GM21515 (cell line): ENCODE data around the gene PLCL1.

Source experiments
- ATAC-seq: cut with Tn5 transposase; IDR thresholded peaks from one replicate; pipeline ENCODE4 v1.9.1; 2021; ENCODE audit not compliant: unreplicated experiment

PLCL1 gene

DNA sequence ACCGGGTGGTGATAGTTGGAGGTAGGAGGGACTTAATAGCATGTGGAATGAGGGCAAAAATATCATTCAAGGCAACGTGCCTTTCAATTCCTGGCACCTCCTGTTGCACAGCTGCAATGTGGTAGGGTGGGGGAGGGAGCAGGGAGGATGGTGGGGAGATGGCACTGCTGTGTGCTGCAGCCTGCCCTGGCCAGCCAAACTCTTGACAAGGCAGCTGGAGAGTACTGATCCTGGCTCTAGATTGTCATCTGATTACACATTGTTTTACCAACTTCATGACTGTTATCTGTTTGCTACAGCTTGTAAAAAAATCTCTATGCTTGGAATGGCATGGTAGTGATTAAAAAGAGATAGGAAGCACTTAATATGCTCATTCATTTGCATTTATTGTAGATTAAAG is 47.7 kb downstream of the PLCL1 start:
- no peak for ATAC-seq

DNA sequence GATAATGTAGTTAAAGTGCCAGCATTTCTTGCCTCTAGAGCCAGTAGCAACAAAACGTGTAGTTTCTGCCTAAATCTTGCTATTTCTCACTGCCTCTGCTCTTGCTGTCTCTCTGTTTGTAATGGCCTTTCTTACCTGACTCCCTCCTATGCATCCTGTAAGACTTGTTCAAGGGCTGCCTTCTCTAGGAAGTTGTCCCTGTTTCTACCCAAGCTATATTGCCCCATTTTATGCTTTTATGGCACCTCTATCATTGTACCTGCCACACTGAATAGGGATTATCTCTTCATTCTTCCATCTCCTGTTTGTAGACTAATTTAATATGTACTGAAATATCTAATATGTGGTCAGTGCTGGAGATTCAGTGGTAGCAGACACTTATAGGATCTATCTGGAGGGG is 49.2 kb downstream of the PLCL1 start:
- ATAC-seq: no peak

DNA sequence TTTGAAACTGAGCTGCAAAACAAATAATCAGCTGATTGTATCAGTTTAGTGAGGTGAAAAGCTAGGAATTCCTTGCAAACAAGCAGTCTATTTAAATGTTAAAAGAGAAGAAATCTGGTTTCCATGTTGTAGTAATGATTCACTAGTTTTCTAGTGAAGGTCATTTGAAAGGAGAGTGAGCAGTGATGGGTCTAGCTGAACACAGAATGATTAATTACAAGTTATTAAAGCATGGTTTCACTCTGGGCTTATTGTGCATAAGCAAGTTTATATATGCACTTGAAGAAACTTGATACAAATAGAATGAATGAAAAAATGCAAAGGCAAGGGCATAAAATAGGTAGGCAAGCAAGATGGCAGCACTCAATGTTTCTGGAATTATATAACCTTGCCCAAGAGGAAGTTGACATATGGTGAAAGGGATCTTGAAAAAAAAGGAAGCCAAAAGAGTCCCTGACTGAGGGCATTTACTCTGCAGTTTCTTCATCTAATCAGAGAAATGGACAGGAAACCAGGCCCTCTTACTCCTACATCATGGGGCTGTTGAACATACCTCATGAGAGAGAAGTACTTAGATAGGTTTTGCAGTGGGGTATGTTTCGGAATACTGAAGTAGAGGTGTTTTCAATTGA is 53.2 kb downstream of the PLCL1 start:
- no peak for ATAC-seq

DNA sequence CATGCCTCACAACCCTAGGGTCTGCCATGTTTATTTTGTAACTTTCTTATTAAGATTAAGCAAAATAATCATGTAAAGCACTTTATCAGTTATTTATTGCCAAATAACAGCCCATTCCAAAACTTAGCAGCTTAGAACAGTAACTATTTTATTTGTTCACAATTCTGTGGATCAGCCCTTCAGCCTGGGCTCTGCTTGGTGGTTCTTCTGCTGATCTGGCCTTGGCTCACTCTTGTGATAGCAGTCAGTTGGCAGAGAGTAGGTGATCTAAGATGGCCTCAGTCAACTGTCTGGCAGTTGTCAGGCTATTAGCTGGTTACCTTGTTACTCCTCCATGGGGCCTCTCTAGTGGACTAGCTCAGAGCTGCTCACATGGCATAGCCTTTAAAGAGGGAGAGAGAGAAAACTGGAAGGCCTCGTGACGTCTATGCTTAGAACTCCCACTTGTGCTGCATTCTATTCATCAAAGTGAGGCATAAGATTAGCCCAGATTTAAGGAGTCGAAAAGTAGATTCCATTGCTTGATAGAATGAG is 54.3 kb downstream of the PLCL1 start:
- ATAC-seq: no peak

DNA sequence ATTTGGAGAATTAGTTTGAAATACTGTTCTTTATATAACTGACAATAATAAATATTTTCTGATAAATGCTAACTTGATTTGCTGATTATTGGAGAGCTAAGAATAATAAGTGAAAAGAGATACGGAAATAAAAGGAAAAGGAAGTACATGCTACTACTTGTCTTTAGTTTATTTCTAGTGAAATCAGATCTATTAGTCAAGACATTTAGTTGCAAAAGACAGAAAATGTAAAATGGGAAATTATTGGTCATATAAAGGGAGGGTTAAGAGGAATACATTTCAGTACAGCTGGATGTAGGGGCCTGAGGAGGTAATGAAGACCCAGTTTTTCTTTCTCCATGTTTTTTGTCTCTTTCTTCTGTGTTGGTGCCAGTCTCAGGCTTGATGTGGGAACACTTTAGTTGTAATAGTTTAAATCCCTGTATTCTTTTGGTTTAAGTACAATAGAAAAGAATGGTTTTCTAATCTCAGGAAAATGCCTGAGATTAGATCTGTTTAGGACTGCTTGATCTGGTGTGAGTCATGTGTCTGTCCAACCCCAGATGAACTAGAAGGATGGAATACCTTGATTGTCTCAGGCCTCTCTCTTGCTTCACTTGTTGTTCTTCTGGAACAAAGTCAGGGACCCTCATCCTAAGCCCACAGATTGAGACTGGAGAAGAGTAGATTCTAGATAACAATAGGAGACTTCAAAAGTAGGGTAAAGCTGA is 58.0 kb downstream of the PLCL1 start:
- no peak for ATAC-seq

DNA sequence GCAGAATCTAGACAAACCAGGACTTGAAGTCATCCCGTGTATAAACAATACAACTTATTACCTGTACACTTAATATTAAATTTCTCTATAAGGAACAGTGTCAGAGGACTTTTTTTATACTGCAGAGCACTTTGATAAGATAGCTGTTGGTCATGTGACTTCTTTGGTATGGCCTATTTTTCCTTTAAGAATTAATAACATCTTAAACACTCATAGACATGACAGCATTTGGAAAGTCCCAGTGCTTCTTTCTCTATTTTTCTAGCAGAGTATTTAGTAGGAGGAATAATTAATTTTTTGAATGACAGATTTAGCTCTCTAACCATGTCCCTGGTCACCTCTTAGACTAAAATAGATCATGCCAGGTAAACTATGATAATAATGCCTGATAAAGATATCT is 59.4 kb downstream of the PLCL1 start:
- ATAC-seq: no peak

DNA sequence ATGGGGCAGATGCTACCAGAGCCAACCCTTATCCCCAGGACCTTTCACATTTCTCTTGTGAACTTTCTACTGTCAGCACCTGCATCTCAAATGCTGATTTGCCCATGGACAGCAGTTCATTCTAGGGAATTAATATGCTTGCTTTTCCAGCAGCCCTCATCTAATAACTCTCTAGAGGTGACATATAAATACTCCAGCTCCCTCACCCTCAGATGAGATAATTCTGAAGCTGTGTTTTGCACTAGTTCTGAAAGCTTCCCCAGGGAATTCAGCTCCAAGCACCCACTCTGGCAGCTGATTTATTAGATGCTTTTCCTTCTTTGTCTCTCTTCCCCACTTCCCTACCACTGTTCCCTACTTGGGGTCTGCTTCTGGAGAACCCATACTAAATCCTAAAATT is 62.1 kb downstream of the PLCL1 start:
- ATAC-seq: no peak

DNA sequence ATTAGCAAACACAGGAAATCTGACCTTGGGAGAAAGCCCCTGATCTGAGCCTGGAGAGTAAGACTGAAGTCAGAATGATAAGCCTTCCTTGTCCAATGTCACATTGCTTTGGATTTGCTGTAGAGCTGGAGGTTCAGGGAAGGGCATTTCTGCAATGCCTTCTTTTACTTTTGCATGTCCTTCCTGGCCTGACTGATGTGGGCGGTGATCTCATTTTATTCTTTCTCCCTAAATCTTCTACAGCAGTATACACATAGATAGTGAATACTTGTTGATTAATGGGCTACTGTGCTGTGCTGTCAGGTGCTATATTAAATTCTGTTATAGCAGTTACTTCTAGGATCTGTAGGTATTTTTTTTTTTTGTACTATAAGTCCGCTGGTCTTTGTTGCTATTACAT is 62.6 kb downstream of the PLCL1 start:
- ATAC-seq: no peak

DNA sequence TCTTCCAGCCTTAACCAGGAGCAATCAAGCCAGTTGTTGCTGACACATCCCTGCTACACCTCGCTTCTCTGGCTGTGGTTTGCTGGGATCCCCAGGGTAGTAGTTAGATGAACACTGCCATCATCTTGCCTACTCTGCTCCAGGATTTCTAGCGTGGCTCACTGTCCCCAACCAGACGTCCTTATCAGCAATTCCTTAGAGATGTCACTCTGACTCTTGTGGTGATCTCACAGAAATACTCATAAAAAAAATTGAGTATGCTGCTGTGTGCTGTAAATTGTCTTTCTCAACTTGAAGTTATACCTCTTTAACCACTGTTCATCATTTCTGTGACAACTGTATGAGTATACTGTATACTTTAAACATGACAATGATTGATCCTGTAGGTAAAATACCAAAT is 63.2 kb downstream of the PLCL1 start:
- ATAC-seq: no peak

DNA sequence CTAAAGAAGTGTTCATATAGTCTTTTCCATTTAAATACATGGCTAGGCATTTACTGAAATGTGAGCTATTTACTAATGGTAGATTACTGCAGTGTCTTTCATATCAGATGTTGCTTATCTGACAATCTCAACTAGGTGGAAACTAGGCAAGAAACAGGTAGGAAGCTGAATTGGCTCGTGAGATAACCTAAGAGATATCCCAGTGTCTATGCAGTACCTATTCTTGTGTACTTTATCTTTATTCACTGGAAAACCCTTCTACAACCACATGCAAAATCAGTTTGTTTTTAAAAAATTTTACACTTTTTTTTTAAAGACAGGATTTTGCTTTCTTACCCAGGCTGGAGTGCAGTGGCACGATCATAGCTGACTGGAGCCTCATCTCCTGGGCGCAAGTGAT is 63.8 kb downstream of the PLCL1 start:
- no peak for ATAC-seq

DNA sequence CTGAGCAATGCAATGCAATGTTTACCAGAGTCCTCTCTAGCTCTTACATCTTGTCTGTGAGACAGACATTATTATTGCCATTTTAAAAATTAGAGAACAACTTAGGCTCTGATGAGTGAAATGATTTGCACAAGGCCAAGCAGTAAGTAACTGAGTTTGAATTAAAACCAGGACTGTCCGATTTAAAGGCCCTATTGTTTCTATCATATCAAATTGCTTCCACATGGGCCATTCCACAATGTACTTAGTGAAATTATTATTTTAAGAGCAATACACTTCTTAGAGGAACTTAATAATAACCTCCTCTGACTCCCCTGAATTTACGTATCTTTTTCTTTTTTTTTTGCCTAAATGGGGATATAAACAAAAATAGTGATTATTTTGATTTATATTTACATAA is 64.6 kb downstream of the PLCL1 start:
- no peak for ATAC-seq

DNA sequence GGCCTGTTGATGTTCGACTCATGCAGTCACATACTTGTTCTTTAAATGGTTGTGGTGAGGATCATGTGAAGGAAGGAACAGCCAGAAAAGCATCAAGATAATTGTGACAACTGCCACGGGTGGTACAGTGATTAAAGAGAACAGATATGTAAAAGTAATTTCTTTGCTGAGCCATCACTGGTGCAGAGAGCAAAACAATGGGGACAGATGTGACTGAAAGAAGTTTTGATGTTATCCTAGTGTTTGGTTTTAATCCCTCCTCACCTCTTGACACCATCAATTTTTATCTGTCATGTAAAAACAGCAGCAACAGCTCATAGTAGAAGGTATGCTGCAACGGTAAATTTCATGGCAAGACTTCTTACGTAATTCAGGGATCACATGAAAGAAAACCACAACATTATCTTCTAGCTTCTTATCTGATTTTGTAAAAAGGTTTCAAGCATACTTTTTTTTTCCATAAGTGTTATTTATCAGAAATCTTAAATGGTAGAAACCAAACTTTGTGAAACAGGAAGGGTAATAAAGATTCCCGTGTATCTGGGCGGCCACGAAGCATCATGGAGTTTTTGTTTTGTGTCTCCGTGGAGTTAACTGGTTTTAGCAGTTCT is 65.2 kb downstream of the PLCL1 start:
- no peak for ATAC-seq

DNA sequence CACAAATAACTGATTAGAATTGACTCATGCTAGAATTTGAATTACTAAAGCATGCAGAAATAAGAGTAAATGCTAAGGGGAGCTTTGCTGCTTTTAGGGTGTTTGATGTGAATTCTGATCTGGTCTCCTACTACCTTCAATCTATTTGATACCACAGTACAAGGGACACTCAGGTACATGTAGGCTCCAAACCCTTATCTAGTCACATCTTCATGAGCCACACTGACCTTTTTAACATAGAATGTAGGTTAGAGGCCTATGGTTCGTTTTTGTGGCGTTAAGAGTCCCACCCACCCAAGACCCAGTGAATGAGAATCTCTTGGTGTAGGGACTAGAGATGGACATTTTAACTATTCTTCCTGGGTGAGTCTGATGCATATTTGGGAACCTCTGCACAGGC is 65.7 kb downstream of the PLCL1 start:
- ATAC-seq: no peak

DNA sequence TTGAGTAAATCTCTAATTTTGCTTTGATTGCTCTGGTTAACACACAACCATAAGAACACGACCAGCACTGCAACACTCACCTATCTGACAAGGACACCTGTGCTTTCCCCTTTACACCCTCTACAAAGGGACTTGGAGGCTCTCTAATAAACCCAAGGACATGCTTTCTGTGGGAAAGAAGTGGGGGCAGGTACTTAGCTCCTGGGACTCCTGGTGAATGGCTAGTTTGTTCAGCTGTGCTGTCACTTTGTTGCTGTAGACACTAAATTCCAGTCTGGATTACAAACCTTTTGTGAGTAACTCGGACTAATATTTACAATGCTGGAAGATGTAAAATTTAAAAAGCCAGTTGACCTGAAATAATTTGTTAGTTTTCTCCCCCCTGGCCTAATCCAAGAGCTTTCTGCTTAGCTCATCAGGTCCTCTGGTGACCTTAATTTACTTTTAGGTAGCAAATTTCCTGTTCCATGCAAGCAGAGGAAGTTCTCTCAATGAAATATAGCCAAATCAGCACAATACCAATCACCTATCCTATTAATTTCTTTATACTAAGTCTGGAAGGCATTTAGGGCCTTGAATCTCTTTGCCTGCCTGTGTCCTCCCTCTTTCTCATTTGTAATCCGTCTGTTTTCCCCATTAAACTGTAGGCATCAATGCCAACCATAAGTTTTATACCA is 67.5 kb downstream of the PLCL1 start:
- ATAC-seq: no peak

DNA sequence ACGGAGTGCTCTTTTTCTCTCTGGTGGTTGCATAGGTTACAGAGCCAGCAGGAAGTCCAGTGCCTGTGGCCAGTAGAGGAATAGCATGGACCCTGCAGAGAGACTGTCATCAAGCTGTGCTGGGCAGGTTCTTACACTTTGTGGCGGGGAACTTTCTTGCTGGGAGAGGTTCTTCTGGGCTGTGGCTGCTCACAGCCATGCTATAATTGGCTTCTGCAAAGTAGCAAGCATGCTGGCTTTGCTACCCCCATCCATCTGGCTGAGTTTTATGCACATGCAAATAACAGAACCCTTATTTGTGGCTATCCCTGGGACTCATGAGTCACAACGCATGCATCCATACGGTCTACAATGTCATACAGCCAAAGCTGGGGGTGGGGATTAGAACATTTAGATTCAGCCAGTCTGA is 68.9 kb downstream of the PLCL1 start:
- no peak for ATAC-seq

DNA sequence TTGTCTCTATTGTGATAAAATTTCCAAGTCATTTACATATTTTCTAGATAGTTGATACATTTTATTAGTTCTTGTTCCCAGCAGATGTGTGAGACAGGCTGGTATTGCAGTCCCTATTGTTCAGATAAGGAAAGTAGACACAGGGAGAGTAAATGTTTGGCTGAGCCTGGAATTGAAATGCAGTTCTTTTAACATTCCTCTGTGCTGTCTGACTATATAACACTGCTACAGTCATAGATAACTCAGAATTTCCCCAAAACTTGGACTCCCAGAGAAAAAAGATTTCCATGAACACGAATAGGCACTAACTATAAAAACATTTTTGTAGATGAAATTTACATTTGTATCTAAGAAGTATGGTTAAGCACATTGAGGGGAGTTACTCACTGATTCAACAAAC is 71.4 kb downstream of the PLCL1 start:
- ATAC-seq: no peak

DNA sequence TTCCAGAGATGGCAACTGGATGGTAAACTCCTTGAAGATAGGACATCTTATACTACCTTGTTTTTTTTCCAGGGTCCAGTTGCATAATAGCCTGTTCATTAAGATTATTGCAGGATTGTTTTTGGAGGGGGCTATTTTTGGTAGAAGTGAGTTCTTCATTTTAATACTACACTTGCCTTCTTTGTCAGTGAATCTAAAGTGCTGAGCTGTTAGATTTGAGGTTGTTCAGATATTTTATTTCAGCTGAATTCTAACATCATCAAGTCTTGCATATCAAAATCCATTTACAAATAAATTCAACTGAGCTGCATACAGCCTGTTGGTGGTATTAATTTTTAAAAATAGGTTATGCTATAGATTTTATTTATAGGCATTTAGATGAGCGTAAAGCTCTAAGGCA is 72.1 kb downstream of the PLCL1 start:
- no peak for ATAC-seq

DNA sequence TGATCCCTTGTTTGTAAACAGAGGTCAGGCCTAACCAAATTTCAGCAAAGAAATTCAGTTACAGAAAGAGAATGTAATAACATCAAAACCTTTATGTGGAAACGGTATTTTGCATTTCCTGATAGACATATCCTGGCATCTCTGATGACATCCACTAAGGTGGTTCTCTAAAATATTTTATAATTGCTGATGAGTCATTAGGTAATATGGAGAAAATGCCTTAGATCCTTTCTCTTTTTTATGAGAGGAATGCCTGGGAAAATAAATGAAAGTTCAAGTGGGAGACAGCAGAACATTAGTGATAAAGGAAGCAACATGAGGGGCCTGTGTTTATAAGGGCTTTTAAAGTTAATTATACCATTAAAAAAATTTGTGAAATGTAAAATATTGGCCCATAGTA is 72.6 kb downstream of the PLCL1 start:
- no peak for ATAC-seq

DNA sequence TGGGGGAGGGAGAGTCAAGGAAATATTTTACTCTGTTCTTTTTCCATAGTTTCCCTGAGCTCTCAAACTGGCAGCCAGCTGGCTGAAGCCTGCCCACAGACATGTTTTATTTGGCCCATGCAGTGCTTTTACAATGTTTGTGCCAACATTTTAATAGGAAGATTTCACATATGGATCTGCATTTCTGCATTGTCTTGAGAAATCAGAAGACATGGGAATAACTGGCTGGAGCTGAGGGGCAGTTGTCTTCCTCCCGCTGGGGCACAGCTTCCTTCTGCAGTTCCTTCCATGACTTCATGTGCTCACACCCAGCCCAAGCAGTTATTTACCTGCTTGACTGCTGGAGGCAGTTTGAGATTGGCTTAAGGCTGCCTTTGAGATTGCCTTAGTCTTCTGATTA is 74.4 kb downstream of the PLCL1 start:
- ATAC-seq: no peak

DNA sequence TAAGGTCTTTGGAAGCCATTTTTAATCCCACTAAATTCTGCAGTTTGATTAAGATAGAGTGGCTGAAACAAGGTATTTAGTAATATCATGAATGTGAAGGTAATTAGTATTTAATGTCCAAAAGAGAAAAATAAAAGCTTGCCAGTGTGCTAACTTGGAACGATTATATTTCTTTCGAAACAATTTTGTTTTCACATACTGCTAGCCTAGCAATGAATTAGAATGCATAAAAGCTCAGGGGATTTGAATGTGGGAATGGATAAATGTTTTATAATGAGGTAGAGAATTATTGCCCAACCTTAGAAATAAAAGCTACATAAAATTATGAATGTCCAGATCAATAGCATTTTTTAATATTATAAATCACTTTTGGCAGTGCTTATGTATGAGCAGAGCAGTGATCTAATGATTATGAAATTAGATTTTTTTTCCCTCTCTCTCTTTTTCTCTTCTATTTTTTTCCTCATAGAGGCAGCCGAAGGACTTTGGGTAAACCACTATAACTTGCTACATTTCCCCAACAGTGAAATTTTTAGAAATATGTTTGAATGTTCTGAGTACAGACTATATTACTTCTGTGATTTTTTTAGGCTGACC is 75.5 kb downstream of the PLCL1 start:
- no peak for ATAC-seq

DNA sequence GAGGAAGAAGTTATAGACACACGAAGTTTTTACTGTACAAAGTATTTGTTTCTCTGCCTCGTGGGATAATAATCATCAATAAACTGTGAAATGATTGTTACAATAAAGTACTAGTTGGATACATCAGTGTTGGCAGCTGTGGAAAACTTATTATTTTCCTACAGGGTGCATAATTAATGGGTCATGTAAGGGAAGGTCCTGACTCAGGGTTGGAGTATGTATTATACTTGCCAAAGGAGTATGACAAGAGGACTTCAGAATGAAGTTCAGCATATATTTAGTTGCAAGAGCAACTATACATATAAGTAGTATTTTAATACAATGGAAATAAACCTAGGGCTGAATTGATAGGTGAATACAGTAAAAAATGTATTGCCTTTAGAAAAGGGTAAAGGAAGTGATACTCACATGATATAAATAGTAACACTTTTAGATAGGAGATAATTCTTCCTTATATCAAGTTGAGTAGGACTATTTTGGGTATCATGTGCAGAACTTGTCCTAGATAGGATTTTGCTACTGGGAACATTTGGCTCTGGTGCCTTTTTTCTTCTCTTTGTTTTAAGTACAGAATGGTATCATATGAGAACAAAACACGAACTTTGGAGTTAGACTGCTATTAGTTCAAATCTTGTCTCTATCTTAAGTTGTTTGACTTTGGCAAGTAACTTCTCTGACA is 79.1 kb downstream of the PLCL1 start:
- ATAC-seq: no peak
